SK-N-SH treated with all-trans-retinoic acid at 6 μM for 48 hours (cell line): ENCODE measurements around the gene ELAC2.
"Not testable (repeated sequence)": the region's sequence is repeated elsewhere in the genome, so short reads cannot be mapped to it uniquely, and the experiment has no call there.

Experiments used
- ISL1 ChIP-seq: fragments of 250-450 bp; sonication (Bioruptor Pico); IDR thresholded peaks from 2 replicates; pipeline ENCODE4 v2.1.2; 2022; ENCODE audit warnings: mild to moderate bottlenecking, moderate library complexity
- PATZ1 ChIP-seq: fragments of 250-450 bp; sonication (Bioruptor Pico); IDR thresholded peaks from 2 replicates; pipeline ENCODE4 v1.8.0; 2020; ENCODE audit warnings: mild to moderate bottlenecking, moderate library complexity, borderline replicate concordance
- TOX ChIP-seq: fragments of 250-450 bp; sonication (Bioruptor Pico); IDR thresholded peaks from 2 replicates; pipeline ENCODE4 v1.8.0; 2021; ENCODE audit warnings: mild to moderate bottlenecking, moderate library complexity, borderline replicate concordance

GRCh38 chr17:12978787-12979186, 39.0 kb downstream of the ELAC2 start:
- not testable (repeated sequence) for TF ChIP-seq TOX, ISL1, PATZ1 (CRISPR knock-in tag)
